H9 (cell line): ENCODE measurements around the gene FAM161A. TPM values are rescaled to one million over a fixed set of nuclear protein-coding genes. Genes with fewer than 3 reads are reported as not detected.

Experiments
- DNase-seq: peaks from one replicate; pipeline ENCODE4 v3.0.0-alpha.2; 2017
- H2AFZ ChIP-seq: one replicate; pipeline ENCODE4 v1.6.1; 2013; ENCODE audit warnings: mild to moderate bottlenecking, low read length, control low read depth, moderate library complexity
- H2AK5ac ChIP-seq: 2 replicates; pipeline ENCODE4 v1.6.1; 2013; ENCODE audit warnings: low read length, control low read depth, mixed read lengths; ENCODE audit not compliant: insufficient read length
- H2BK120ac ChIP-seq: one replicate; pipeline ENCODE4 v1.6.1; 2013; ENCODE audit warnings: low read depth, mild to moderate bottlenecking, low read length, control low read depth, inconsistent platforms; ENCODE audit not compliant: poor library complexity, severe bottlenecking
- H2BK12ac ChIP-seq: 2 replicates; pipeline ENCODE4 v1.6.1; 2013; ENCODE audit warnings: low read length, control low read depth, mixed read lengths, low read depth; ENCODE audit not compliant: insufficient read length
- H2BK15ac ChIP-seq: 2 replicates; pipeline ENCODE4 v1.6.1; 2013; ENCODE audit warnings: low read depth, low read length, control low read depth
- H2BK20ac ChIP-seq: one replicate; pipeline ENCODE4 v1.6.1; 2013; ENCODE audit warnings: low read depth, mild to moderate bottlenecking, low read length, control low read depth, inconsistent platforms; ENCODE audit not compliant: poor library complexity, severe bottlenecking
- H2BK5ac ChIP-seq: 2 replicates; pipeline ENCODE4 v1.6.1; 2013; ENCODE audit warnings: low read length, control low read depth, mixed read lengths; ENCODE audit not compliant: insufficient read length
- H3K14ac ChIP-seq: 2 replicates; pipeline ENCODE4 v1.6.1; 2013; ENCODE audit warnings: low read length, control low read depth; ENCODE audit not compliant: insufficient read depth
- H3K18ac ChIP-seq: 2 replicates; pipeline ENCODE4 v1.6.1; 2013; ENCODE audit warnings: low read depth, mild to moderate bottlenecking, mixed read lengths, low read length, control low read depth; ENCODE audit not compliant: insufficient read length
- H3K23ac ChIP-seq: 2 replicates; pipeline ENCODE4 v1.6.1; 2013; ENCODE audit warnings: low read length, control low read depth, mixed read lengths, low read depth; ENCODE audit not compliant: insufficient read length
- H3K23me2 ChIP-seq: 2 replicates; pipeline ENCODE4 v1.6.1; 2013; ENCODE audit warnings: low read depth, mild to moderate bottlenecking, mixed read lengths, low read length, control low read depth; ENCODE audit not compliant: insufficient read length, poor library complexity, severe bottlenecking
- H3K27ac ChIP-seq: 2 replicates; pipeline ENCODE4 v1.5.1; 2013; ENCODE audit warnings: low read length, control low read depth, mixed read lengths, low read depth; ENCODE audit not compliant: insufficient read length
- H3K27me3 ChIP-seq: 2 replicates; pipeline ENCODE4 v1.6.1; 2013; ENCODE audit warnings: low read length, control low read depth, inconsistent platforms; ENCODE audit not compliant: insufficient read depth
- H3K4ac ChIP-seq: 2 replicates; pipeline ENCODE4 v1.6.1; 2013; ENCODE audit warnings: low read depth, mild to moderate bottlenecking, control low read depth, inconsistent platforms, low read length, moderate library complexity
- H3K4me1 ChIP-seq: 2 replicates; pipeline ENCODE4 v1.6.1; 2013; ENCODE audit warnings: low read length, control low read depth, inconsistent platforms; ENCODE audit not compliant: insufficient read depth
- H3K4me2 ChIP-seq: 2 replicates; pipeline ENCODE4 v1.6.1; 2013; ENCODE audit warnings: low read length, control low read depth, mixed read lengths; ENCODE audit not compliant: insufficient read length, insufficient read depth
- H3K56ac ChIP-seq: 2 replicates; pipeline ENCODE4 v1.6.1; 2013; ENCODE audit warnings: low read depth, mild to moderate bottlenecking, mixed read lengths, low read length, control low read depth; ENCODE audit not compliant: insufficient read length
- H3K79me1 ChIP-seq: 2 replicates; pipeline ENCODE4 v1.6.1; 2013; ENCODE audit warnings: low read depth, mild to moderate bottlenecking, moderate library complexity, low read length, control low read depth, inconsistent platforms; ENCODE audit not compliant: insufficient read depth, poor library complexity, severe bottlenecking
- H3K79me2 ChIP-seq: 2 replicates; pipeline ENCODE4 v1.6.1; 2013; ENCODE audit warnings: low read length, control low read depth, inconsistent platforms; ENCODE audit not compliant: insufficient read depth
- H3K9ac ChIP-seq: 2 replicates; pipeline ENCODE4 v1.6.1; 2013; ENCODE audit warnings: low read length, control low read depth, mixed read lengths; ENCODE audit not compliant: insufficient read length; ENCODE audit errors: extremely low read depth
- H3K9me3 ChIP-seq: one replicate; pipeline ENCODE4 v1.6.1; 2013; ENCODE audit warnings: low read depth, low read length, inconsistent platforms; ENCODE audit not compliant: control insufficient read depth
- H3T11ph ChIP-seq: one replicate; pipeline ENCODE4 v1.6.1; 2013; ENCODE audit warnings: mild to moderate bottlenecking, low read length, control low read depth, inconsistent platforms
- H4K20me1 ChIP-seq: one replicate; pipeline ENCODE4 v1.6.1; 2013; ENCODE audit not compliant: control insufficient read depth, insufficient read length, insufficient read depth
- H4K5ac ChIP-seq: 2 replicates; pipeline ENCODE4 v1.6.1; 2013; ENCODE audit warnings: low read depth, mild to moderate bottlenecking, mixed read lengths, low read length, control low read depth; ENCODE audit not compliant: insufficient read length
- H4K8ac ChIP-seq: replicated peaks from 2 replicates; pipeline ENCODE4 v1.6.1; 2013; ENCODE audit warnings: low read length, control low read depth, mixed read lengths, low read depth; ENCODE audit not compliant: insufficient read length
- H4K91ac ChIP-seq: 2 replicates; pipeline ENCODE4 v1.6.1; 2013; ENCODE audit warnings: low read depth, mild to moderate bottlenecking, moderate library complexity, mixed read lengths, low read length, control low read depth; ENCODE audit not compliant: insufficient read length
- H3K27ac Mint-ChIP-seq, 3 experiments: 2 replicates in 2 of 3; 3 replicates in 1 of 3; pipeline ENCODE4 v1.8.0; 2020 to 2021; ENCODE audit warnings: mixed read lengths in 3 of 3, mild to moderate bottlenecking in 1 of 3, moderate library complexity in 1 of 3
- H3K27me3 Mint-ChIP-seq: 2 replicates; pipeline ENCODE4 v1.8.0; 2021; ENCODE audit warnings: low read depth, mild to moderate bottlenecking, moderate library complexity, mixed read lengths
- H3K36me3 Mint-ChIP-seq, 3 experiments: 2 replicates in 2 of 3; 3 replicates in 1 of 3; pipeline ENCODE4 v1.8.0; 2020 to 2021; ENCODE audit warnings: low read depth in 3 of 3, mixed read lengths in 3 of 3; ENCODE audit not compliant: insufficient read depth in 1 of 3
- H3K4me1 Mint-ChIP-seq, 2 experiments: 2 replicates each; pipeline ENCODE4 v1.8.0; 2020; ENCODE audit warnings: mixed read lengths in 2 of 2
- H3K4me3 Mint-ChIP-seq, 2 experiments: 2 replicates in 1 of 2; 3 replicates in 1 of 2; pipeline ENCODE4 v1.8.0; 2020 to 2021; ENCODE audit warnings: mild to moderate bottlenecking in 2 of 2, mixed read lengths in 2 of 2, moderate library complexity in 1 of 2
- H3K9me3 Mint-ChIP-seq, 2 experiments: 2 replicates in 1 of 2; 3 replicates in 1 of 2; pipeline ENCODE4 v1.8.0; 2020; ENCODE audit warnings: mild to moderate bottlenecking in 2 of 2, mixed read lengths in 2 of 2, moderate library complexity in 1 of 2
- CTCF ChIP-seq: fragments of 200-600 bp; sonication (generic); conservative IDR thresholded peaks from 3 replicates; pipeline ENCODE4 v1.8.0; 2021; ENCODE audit warnings: antibody characterized with exemption, mild to moderate bottlenecking
- WGBS: extraction: QIAGEN DNeasy Blood & Tissue Kit; methylation state at CpG from one replicate; pipeline ENCODE4 v1.1.7; 2013; ENCODE audit warnings: missing lambda C conversion rate, low lambda C conversion rate, mixed read lengths; ENCODE audit not compliant: insufficient read length; ENCODE audit errors: extremely low coverage; 5-methylcytosine and 5-hydroxymethylcytosine counted together
- total RNA-seq: library from RNA; stranded (reverse); gene quantifications from 2 replicates; pipeline ENCODE4 v1.2.1, GENCODE V29; 2021

FAM161A gene
- total RNA-seq, 1 experiment from 2014 or later: 15.8 TPM

DNA sequence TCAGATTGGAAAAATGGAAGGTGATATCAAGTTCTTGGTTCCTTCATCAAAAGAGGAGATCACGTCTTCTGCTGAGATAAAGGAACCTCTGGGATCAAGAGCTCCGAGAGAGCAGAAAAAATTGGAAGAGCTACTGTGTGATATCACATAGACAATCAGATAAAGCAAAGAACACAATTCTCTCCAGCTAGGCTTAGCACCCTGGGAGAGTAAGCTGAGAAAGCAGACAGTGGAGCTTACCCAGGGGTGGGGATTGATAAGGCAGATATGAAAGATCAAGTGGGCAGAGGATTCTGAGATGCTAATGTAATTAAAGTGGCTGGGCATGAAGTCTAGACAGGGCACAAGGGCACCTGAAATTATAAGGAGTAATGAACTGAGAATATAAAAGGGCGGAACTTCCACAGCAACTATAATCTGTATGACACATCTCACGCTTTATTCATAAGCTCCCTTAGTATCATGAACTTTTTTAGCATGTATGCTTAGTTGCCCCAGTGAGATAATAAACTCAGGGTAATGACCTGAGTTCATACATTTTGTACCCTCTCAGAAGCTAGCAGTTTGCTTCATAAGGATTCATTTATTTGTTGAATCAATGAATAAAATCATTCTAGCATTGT, 65.8 kb downstream of the FAM161A start:
- Mint-ChIP-seq H3K9me3 (no peaks in the 10 kb centered on the region), H3K4me3 (no peak overlapping the region), H3K4me1 (peaks cover 0 to 2% of the 10 kb centered on the region in 2 experiments; a peak in 2 of 4 replicates), H3K36me3 (no peaks in the 10 kb centered on the region), H3K27ac (no peak overlapping the region), H3K27me3 (peaks cover 6% of the 10 kb centered on the region)
- Histone ChIP-seq H3K27ac (no peak overlapping the region), H3K9me3 (no peaks in the 10 kb centered on the region), H3K23me2 (no peaks in the 10 kb centered on the region), H3K79me2 (no peaks in the 10 kb centered on the region), H4K5ac (no peak overlapping the region), H4K91ac (no peak overlapping the region), H3K9ac (no peak overlapping the region), H4K20me1 (no peaks in the 10 kb centered on the region), H2BK15ac (no peak overlapping the region), H3K27me3 (no peaks in the 10 kb centered on the region), H3K79me1 (no peaks in the 10 kb centered on the region), H3K4me2 (no peak overlapping the region), H2AFZ (no peak overlapping the region), H3K18ac (no peak overlapping the region), H2BK5ac (no peak overlapping the region), H3K4me1 (no peaks in the 10 kb centered on the region), H4K8ac (no peak overlapping the region), H3K4ac (no peak overlapping the region), H3K14ac (no peak overlapping the region), H2BK20ac (no peak overlapping the region), H2BK120ac (no peak overlapping the region), H2AK5ac (no peak overlapping the region), H3K23ac (no peak overlapping the region), H2BK12ac (no peak overlapping the region), H3K56ac (no peak overlapping the region), H3T11ph (no peak overlapping the region)
- TF ChIP-seq CTCF: no peak
- WGBS: no CpG with 5 or more reads among the region's 4 CpGs
- no peak for DNase-seq
